ENCODE results near the gene GDF2.

DNA sequence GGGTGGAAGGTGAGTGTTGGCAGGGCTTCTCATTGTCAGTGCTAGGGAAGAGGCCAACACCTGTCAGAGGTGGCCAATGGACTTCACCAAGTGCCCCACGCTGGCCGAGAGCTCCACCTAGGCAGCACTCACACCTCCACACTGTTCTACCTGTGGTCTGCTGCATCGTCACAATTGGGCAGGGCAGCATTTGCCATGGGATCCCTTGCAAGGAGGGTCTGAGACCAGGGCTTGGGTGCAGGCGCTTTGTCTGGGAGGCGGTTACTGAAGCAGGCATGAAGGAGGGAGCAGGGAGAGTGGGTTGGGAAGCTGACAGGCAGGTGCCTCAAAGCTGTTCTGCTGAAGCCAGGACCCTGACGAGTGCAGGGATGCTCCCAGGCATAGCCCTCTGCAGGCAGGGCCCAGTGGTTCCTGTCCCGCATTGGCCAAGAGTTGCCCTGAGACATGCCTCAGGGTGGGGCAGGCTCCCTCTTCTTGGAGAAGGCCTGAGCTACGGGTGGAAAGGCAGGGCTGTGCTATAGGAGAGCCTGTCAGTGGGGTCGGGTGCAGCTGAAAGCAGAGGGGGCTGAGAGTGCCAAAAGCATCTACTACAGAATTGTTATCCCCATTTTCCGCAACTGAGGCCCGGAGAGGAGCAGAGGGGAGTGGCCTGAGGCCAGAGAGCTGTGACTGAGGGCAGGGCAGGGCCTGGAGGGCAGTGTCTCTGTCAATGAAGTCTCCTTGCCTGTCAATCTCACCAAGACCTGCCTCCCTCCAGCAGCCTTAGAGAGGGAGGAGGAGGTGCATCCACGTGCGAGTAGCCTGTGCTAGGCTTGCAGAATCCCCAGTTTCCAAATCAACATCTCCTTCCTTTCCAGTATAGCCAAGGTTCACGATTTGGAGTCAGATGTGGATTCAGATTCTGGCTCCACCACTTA is 29.9 kb downstream of the GDF2 start:
- TF ChIP-seq, protein P1, sequence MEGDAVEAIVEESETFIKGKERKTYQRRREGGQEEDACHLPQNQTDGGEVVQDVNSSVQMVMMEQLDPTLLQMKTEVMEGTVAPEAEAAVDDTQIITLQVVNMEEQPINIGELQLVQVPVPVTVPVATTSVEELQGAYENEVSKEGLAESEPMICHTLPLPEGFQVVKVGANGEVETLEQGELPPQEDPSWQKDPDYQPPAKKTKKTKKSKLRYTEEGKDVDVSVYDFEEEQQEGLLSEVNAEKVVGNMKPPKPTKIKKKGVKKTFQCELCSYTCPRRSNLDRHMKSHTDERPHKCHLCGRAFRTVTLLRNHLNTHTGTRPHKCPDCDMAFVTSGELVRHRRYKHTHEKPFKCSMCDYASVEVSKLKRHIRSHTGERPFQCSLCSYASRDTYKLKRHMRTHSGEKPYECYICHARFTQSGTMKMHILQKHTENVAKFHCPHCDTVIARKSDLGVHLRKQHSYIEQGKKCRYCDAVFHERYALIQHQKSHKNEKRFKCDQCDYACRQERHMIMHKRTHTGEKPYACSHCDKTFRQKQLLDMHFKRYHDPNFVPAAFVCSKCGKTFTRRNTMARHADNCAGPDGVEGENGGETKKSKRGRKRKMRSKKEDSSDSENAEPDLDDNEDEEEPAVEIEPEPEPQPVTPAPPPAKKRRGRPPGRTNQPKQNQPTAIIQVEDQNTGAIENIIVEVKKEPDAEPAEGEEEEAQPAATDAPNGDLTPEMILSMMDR (IDR thresholded peaks at IDR 0.05) = no peak
- no peak for TF ChIP-seq EP300 (IDR thresholded peaks at IDR 0.05)
- TF ChIP-seq POLR2A (IDR thresholded peaks at IDR 0.05) = no peak

Measured in tibial nerve (tissue), 4 donors.